Measurements from ENCODE around the gene DLX4. TPM values are rescaled to one million over a fixed set of nuclear protein-coding genes. Genes with fewer than 3 reads are reported as not detected.

The DLX4 gene
- total and polyA plus RNA-seq, 4 experiments from 2014 or later: 0.22 to 1.2 (median 0.52) TPM

DNA sequence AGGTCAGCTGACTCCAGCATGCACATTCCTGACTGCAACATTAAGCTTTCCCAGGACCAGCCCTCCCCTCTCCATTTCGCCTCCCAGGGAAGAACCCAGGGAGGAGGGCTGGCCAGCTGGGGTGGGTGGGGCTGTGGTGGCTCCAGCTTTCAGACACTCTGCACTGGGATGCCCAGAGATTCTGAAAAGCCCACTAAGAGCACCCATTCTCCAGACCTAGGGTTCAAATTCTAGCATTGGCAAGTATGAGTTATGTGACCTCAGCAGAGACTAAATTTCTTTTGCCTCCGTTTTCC is 18.2 kb downstream of the DLX4 start:
- ChIA-PET POLR2A (ENCODE audit: partially characterized antibody) (no interaction called here), CTCF (ENCODE audit: partially characterized antibody) (interaction anchor here (6.7 kb wide), 1 partner anchor 11 kb away, joined by 42 read pairs; no protein-coding TSS in a partner anchor)
- Histone ChIP-seq H3K27ac (ENCODE audit: low read depth, low read length) (no peak overlapping the region), H3K4me1 (ENCODE audit: insufficient read depth, low read length) (no peaks in the 10 kb centered on the region), H3K9me3 (ENCODE audit: control insufficient read depth in 1 of 2, low read length in 2 of 2) (no peaks in the 10 kb centered on the region), H3K4me3 (ENCODE audit: low read length in 2 of 2) (no peak overlapping the region), H3K27me3 (ENCODE audit: insufficient read depth, low read length) (peaks cover 4% of the 10 kb centered on the region), H3K36me3 (ENCODE audit: insufficient read depth, low read length) (no peaks in the 10 kb centered on the region)
- no peaks in the 10 kb centered on the region for H3K9me3 Mint-ChIP-seq
- no peaks in the 10 kb centered on the region for H3K36me3 Mint-ChIP-seq
- H3K4me3 Mint-ChIP-seq: no peak overlapping the region
- H3K4me1 Mint-ChIP-seq: peaks cover 0 to 3% (median 1%) of the 10 kb centered on the region in 4 donors
- no peak overlapping the region for H3K27ac Mint-ChIP-seq
- DNase-seq: no peak
- H3K27me3 Mint-ChIP-seq: peaks cover 30 to 55% of the 10 kb centered on the region in 2 donors
- intact Hi-C loops (cut with micrococcal nuclease): no loop called here

DNA sequence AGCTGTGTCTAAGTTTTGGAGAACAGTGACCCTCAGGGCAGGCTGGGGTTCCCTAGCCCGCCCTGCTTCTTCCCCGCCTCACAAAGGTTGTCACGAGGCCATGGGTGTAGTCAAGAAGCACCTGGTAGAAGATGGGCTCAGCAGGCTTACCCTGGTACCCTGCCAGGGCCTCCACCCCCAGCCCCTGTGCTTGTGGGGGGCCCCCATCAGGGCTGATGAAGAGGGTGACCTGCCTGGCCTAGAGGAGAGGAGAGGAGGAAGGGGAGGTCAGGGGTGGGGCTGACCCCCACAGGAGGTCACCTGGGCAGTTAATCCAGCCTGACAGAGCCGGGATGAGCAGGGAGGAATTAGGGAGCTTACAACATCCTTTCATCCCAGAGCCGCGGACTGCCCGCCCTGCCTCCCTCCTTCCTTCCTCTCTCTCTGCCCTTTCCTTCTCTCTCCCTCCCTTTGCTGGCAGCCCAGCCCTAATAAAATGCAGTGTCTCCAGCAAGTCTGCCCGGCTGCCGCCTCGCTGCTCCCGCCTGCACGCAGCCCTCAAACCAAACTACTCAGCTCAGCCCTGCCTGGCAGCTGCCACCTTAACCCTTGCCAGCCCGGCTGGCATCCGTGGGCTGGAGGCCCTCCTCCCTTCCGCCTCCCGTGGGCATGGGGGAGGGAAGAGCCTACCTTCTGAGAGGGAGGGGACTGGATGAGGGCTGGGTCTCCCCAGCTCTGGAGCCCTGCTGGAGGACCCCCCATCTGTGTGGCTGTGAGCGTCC is 18.9 kb downstream of the DLX4 start:
- no peak overlapping the region for H3K27ac Mint-ChIP-seq
- H3K27me3 ChIP-seq (ENCODE audit: insufficient read depth, low read length): peaks cover 8% of the 10 kb centered on the region
- CTCF ChIA-PET (ENCODE audit: partially characterized antibody): interaction anchor here (1.5 to 6.7 kb wide), 2 partner anchors 10 to 25 kb away, joined by 4 to 42 read pairs; no protein-coding TSS in a partner anchor
- H3K9me3 Mint-ChIP-seq: no peaks in the 10 kb centered on the region
- peaks cover 32 to 57% of the 10 kb centered on the region in 2 donors for H3K27me3 Mint-ChIP-seq
- no peak overlapping the region for H3K4me3 ChIP-seq (ENCODE audit: low read length in 2 of 2)
- H3K4me3 Mint-ChIP-seq: no peak overlapping the region
- H3K36me3 ChIP-seq (ENCODE audit: insufficient read depth, low read length): no peaks in the 10 kb centered on the region
- POLR2A ChIA-PET (ENCODE audit: partially characterized antibody): no interaction called here
- H3K4me1 Mint-ChIP-seq: peaks cover 3 to 5% (median 3%) of the 10 kb centered on the region in 4 donors
- no peaks in the 10 kb centered on the region for H3K9me3 ChIP-seq (ENCODE audit: control insufficient read depth in 1 of 2, low read length in 2 of 2)
- H3K4me1 ChIP-seq (ENCODE audit: insufficient read depth, low read length): peaks cover under 1% of the 10 kb centered on the region
- no peaks in the 10 kb centered on the region for H3K36me3 Mint-ChIP-seq
- no peak for DNase-seq
- intact Hi-C loops (cut with micrococcal nuclease): no loop called here
- no peak overlapping the region for H3K27ac ChIP-seq (ENCODE audit: low read depth, low read length)

DNA sequence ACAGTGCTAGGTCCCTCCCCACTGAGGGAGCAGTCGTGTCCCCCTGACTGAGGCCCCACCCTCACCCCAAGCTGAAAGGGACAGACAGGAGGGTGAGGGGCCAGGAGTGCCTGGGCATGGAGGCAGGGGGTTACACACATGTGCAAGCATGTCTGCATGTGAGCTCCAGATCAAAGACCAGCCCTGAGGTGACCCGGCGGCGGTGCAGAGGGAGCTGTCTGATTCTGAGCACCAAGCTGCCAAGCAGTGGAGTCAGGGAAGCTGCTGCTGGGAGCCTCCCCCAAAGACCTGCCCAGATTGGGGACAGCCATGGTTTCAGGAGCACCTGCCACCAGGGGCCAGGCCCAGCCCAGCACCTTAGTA is 20.5 kb downstream of the DLX4 start:
- ChIA-PET POLR2A (ENCODE audit: partially characterized antibody) (no interaction called here), CTCF (ENCODE audit: partially characterized antibody) (interaction anchor here (0.7 to 2.3 kb wide), 5 partner anchors 8 to 212 kb away, joined by 3 to 8 read pairs (median 4); no protein-coding TSS in a partner anchor)
- intact Hi-C loops (cut with micrococcal nuclease): no loop called here
- peaks cover 11 to 14% (median 12%) of the 10 kb centered on the region in 4 donors for H3K4me1 Mint-ChIP-seq
- no peaks in the 10 kb centered on the region for H3K36me3 ChIP-seq (ENCODE audit: insufficient read depth, low read length)
- no peak overlapping the region for H3K27ac ChIP-seq (ENCODE audit: low read depth, low read length)
- DNase-seq: no peak
- H3K27me3 Mint-ChIP-seq: peaks cover 41 to 60% of the 10 kb centered on the region in 2 donors
- H3K27me3 ChIP-seq (ENCODE audit: insufficient read depth, low read length): peaks cover 22% of the 10 kb centered on the region
- H3K4me1 ChIP-seq (ENCODE audit: insufficient read depth, low read length): peaks cover 13% of the 10 kb centered on the region
- H3K4me3 ChIP-seq (ENCODE audit: low read length in 2 of 2): no peak overlapping the region
- no peak overlapping the region for H3K27ac Mint-ChIP-seq
- no peaks in the 10 kb centered on the region for H3K36me3 Mint-ChIP-seq
- no peak overlapping the region for H3K4me3 Mint-ChIP-seq
- no peaks in the 10 kb centered on the region for H3K9me3 ChIP-seq (ENCODE audit: control insufficient read depth in 1 of 2, low read length in 2 of 2)
- H3K9me3 Mint-ChIP-seq: peaks cover 0 to 6% (median 0%) of the 10 kb centered on the region in 8 donors

DNA sequence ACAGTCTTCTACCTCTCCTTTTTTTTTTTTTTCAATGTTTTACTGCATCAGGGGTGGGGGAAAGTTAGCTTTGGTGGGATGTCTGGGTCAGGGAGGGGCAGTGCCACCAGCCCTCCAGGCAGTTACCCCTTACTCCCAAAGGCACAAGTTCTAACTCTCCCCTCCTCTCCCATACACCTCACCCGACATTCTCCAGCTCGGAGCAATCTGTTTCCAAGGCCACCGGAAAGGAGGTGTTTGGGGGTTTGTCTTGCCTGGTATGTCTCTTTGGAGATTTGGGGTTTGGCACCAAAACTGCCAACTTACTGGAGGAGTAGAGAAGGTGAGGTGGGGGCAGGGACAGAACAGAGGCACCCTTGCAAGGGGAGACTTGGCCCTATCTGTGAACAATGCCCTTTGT is 21.3 kb downstream of the DLX4 start:
- H3K27me3 Mint-ChIP-seq: peaks cover 47 to 68% of the 10 kb centered on the region in 2 donors
- peaks cover 15 to 22% (median 18%) of the 10 kb centered on the region in 4 donors for H3K4me1 Mint-ChIP-seq
- peaks cover 0 to 8% (median 0%) of the 10 kb centered on the region in 8 donors for H3K9me3 Mint-ChIP-seq
- H3K36me3 Mint-ChIP-seq: no peaks in the 10 kb centered on the region
- no peak overlapping the region for H3K27ac ChIP-seq (ENCODE audit: low read depth, low read length)
- peaks cover 29% of the 10 kb centered on the region for H3K27me3 ChIP-seq (ENCODE audit: insufficient read depth, low read length)
- H3K9me3 ChIP-seq (ENCODE audit: control insufficient read depth in 1 of 2, low read length in 2 of 2): no peaks in the 10 kb centered on the region
- intact Hi-C loops (cut with micrococcal nuclease): no loop called here
- H3K36me3 ChIP-seq (ENCODE audit: insufficient read depth, low read length): no peaks in the 10 kb centered on the region
- no peak overlapping the region for H3K4me3 Mint-ChIP-seq
- no peak for DNase-seq
- H3K4me3 ChIP-seq (ENCODE audit: low read length in 2 of 2): no peak overlapping the region
- H3K27ac Mint-ChIP-seq: no peak overlapping the region
- H3K4me1 ChIP-seq (ENCODE audit: insufficient read depth, low read length): peaks cover 21% of the 10 kb centered on the region
- ChIA-PET CTCF (ENCODE audit: partially characterized antibody) (interaction anchor here (1.0 to 2.3 kb wide), 6 partner anchors 7 to 135 kb away, joined by 3 to 8 read pairs (median 4); no protein-coding TSS in a partner anchor), POLR2A (ENCODE audit: partially characterized antibody) (no interaction called here)

DNA sequence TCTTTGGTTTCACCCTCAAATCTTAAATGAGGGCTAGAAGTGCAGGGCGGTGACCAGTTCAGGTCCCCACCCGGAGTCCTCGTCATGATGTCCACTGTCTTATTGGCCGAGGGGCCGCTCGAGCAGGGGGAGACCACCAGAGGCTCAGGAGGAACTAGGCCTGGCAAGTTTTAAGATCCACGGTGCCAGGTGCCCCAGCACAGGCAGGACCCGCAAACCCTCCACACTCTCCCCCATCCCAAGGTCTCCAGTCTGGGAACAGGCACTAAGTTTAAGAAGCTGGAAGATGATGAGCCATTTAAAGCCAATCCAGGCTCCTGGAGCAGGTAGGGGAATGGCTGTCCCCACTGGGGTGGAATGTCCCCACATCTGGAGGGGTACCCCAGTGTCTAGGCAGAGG is 21.9 kb downstream of the DLX4 start:
- Histone ChIP-seq H3K27me3 (ENCODE audit: insufficient read depth, low read length) (peaks cover 33% of the 10 kb centered on the region), H3K9me3 (ENCODE audit: control insufficient read depth in 1 of 2, low read length in 2 of 2) (no peaks in the 10 kb centered on the region), H3K36me3 (ENCODE audit: insufficient read depth, low read length) (no peaks in the 10 kb centered on the region), H3K4me1 (ENCODE audit: insufficient read depth, low read length) (peaks cover 23% of the 10 kb centered on the region), H3K27ac (ENCODE audit: low read depth, low read length) (no peak overlapping the region), H3K4me3 (ENCODE audit: low read length in 2 of 2) (no peak overlapping the region)
- peaks cover 0 to 9% (median 0%) of the 10 kb centered on the region in 8 donors for H3K9me3 Mint-ChIP-seq
- ChIA-PET POLR2A (ENCODE audit: partially characterized antibody) (no interaction called here), CTCF (ENCODE audit: partially characterized antibody) (interaction anchor here (1.1 to 2.3 kb wide), 4 partner anchors 11 to 135 kb away, joined by 3 to 8 read pairs (median 4); no protein-coding TSS in a partner anchor)
- H3K27me3 Mint-ChIP-seq: peaks cover 51 to 71% of the 10 kb centered on the region in 2 donors
- no peak overlapping the region for H3K27ac Mint-ChIP-seq
- intact Hi-C loops (cut with micrococcal nuclease): no loop called here
- H3K4me3 Mint-ChIP-seq: peak overlapping the region in 1 of 8 donors; percentile 25
- H3K4me1 Mint-ChIP-seq: peaks cover 18 to 27% (median 22%) of the 10 kb centered on the region in 4 donors
- DNase-seq: no peak
- no peaks in the 10 kb centered on the region for H3K36me3 Mint-ChIP-seq

DNA sequence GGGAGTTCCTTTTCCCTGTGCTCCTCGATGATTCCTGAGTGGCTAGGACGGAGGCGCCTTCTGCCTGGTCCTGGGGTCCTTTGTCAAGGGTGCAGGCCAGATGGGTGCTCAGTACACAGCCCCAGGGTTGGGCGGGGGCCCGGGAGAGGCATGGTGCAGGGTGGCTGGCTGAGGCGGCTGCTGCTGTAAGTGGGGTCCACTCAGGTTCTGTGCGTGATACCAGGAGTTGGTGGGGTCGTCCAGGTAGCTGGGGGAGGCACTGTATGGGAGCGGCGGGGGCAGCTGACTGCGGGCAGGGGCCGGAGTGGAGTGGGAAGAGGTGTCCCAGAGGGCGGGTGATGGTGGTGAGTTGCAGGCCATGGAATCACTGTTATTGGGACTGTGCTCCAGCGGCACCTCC is 22.4 kb downstream of the DLX4 start:
- no peak overlapping the region for H3K4me3 ChIP-seq (ENCODE audit: low read length in 2 of 2)
- H3K9me3 ChIP-seq (ENCODE audit: control insufficient read depth in 1 of 2, low read length in 2 of 2): no peaks in the 10 kb centered on the region
- Mint-ChIP-seq H3K36me3 (no peaks in the 10 kb centered on the region), H3K27me3 (peaks cover 56 to 73% of the 10 kb centered on the region in 2 donors), H3K4me1 (peaks cover 21 to 32% (median 24%) of the 10 kb centered on the region in 4 donors), H3K27ac (no peak overlapping the region), H3K4me3 (no peak overlapping the region), H3K9me3 (peaks cover 0 to 9% (median 0%) of the 10 kb centered on the region in 8 donors)
- ChIA-PET CTCF (ENCODE audit: partially characterized antibody) (interaction anchor here (1.0 kb wide), 1 partner anchor 39 kb away, joined by 4 read pairs; no protein-coding TSS in a partner anchor), POLR2A (ENCODE audit: partially characterized antibody) (no interaction called here)
- intact Hi-C loops (cut with micrococcal nuclease): no loop called here
- H3K36me3 ChIP-seq (ENCODE audit: insufficient read depth, low read length): no peaks in the 10 kb centered on the region
- DNase-seq: no peak
- peaks cover 26% of the 10 kb centered on the region for H3K4me1 ChIP-seq (ENCODE audit: insufficient read depth, low read length)
- peaks cover 38% of the 10 kb centered on the region for H3K27me3 ChIP-seq (ENCODE audit: insufficient read depth, low read length)
- H3K27ac ChIP-seq (ENCODE audit: low read depth, low read length): no peak overlapping the region

DNA sequence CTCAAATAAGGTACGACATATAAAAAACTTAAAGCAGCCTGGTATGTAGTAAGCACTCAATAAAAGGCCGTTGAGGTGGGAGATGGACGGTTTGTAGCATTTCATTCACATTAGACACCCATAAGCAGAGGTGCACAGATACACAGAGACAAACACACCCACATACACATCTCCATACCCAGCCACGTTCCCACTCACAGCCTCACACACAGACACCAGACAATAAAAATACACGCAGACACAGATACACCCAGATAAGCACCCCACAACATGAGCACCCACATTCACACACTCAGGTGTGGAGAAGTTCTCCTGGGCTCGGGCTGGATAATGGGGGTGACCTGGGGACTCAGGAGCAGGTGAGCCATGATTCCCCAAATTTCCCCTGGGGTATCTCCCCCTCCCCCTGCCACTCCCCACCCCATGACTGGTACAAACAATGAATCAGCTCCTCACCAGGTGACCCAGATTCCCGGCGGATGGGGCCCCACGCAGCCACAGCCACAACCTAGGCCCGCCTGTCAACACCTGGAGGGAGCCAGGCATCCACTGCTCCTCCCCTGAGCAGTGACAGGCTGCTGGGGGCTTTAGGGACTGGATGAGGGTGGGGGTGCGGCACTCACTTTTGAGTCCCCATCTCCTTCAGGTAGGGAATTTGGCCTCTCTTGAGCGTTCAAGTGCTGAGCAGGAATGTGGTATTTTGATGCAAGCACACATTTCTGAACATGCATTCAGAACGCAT is 23.4 kb downstream of the DLX4 start:
- peak overlapping the region in 2 of 7 donors; percentile 47 to 58 for H3K27ac Mint-ChIP-seq
- H3K27me3 Mint-ChIP-seq: peaks cover 51 to 69% of the 10 kb centered on the region in 2 donors
- peaks cover 0 to 9% (median 0%) of the 10 kb centered on the region in 8 donors for H3K9me3 Mint-ChIP-seq
- no peak for DNase-seq
- Histone ChIP-seq H3K36me3 (ENCODE audit: insufficient read depth, low read length) (no peaks in the 10 kb centered on the region), H3K27ac (ENCODE audit: low read depth, low read length) (no peak overlapping the region), H3K4me3 (ENCODE audit: low read length in 2 of 2) (no peak overlapping the region), H3K27me3 (ENCODE audit: insufficient read depth, low read length) (peaks cover 46% of the 10 kb centered on the region), H3K4me1 (ENCODE audit: insufficient read depth, low read length) (peaks cover 34% of the 10 kb centered on the region), H3K9me3 (ENCODE audit: control insufficient read depth in 1 of 2, low read length in 2 of 2) (no peaks in the 10 kb centered on the region)
- no peaks in the 10 kb centered on the region for H3K36me3 Mint-ChIP-seq
- peaks cover 23 to 39% (median 26%) of the 10 kb centered on the region in 4 donors for H3K4me1 Mint-ChIP-seq
- intact Hi-C loops (cut with micrococcal nuclease): no loop called here
- CTCF ChIA-PET (ENCODE audit: partially characterized antibody): interaction anchor here (1.0 kb wide), 1 partner anchor 40 kb away, joined by 4 read pairs; no protein-coding TSS in a partner anchor
- H3K4me3 Mint-ChIP-seq: peak overlapping the region in 6 of 8 donors; percentile 74 to 82 (median 77)
- POLR2A ChIA-PET (ENCODE audit: partially characterized antibody): no interaction called here
